HEK293T (cell line): ENCODE results near the gene INKA1.

Source experiments
- ARNT ChIP-seq: fragments of 450-650 bp; IDR thresholded peaks from 2 replicates; pipeline ENCODE4 v1.6.1; 2017; ENCODE audit warnings: mild to moderate bottlenecking
- BHLHE40 ChIP-seq: fragments of 450-650 bp; IDR thresholded peaks from 2 replicates; pipeline ENCODE4 v1.6.1; 2016; ENCODE audit warnings: mild to moderate bottlenecking, moderate library complexity, borderline replicate concordance
- CTBP1 ChIP-seq: fragments of 450-650 bp; IDR thresholded peaks from 2 replicates; pipeline ENCODE4 v1.6.1; 2016; ENCODE audit warnings: borderline replicate concordance
- ELF4 ChIP-seq: fragments of 450-650 bp; IDR thresholded peaks from 2 replicates; pipeline ENCODE4 v1.6.1; 2017; ENCODE audit warnings: antibody characterized with exemption
- FOXA1 ChIP-seq: fragments of 450-650 bp; IDR thresholded peaks from 2 replicates; pipeline ENCODE4 v1.6.1; 2016; ENCODE audit warnings: mild to moderate bottlenecking
- FOXK2 ChIP-seq: fragments of 450-650 bp; IDR thresholded peaks from 2 replicates; pipeline ENCODE4 v1.6.1; 2016; ENCODE audit warnings: mild to moderate bottlenecking
- HDGF ChIP-seq: fragments of 450-650 bp; IDR thresholded peaks from 2 replicates; pipeline ENCODE4 v1.6.1; 2017; ENCODE audit warnings: antibody characterized with exemption, borderline replicate concordance
- PKNOX1 ChIP-seq: fragments of 450-650 bp; IDR thresholded peaks from 2 replicates; pipeline ENCODE4 v1.6.1; 2016
- SP1 ChIP-seq: fragments of 450-650 bp; IDR thresholded peaks from 2 replicates; pipeline ENCODE4 v1.6.1; 2017
- ZNF384 ChIP-seq: fragments of 450-650 bp; IDR thresholded peaks from 2 replicates; pipeline ENCODE4 v1.6.1; 2016

DNA sequence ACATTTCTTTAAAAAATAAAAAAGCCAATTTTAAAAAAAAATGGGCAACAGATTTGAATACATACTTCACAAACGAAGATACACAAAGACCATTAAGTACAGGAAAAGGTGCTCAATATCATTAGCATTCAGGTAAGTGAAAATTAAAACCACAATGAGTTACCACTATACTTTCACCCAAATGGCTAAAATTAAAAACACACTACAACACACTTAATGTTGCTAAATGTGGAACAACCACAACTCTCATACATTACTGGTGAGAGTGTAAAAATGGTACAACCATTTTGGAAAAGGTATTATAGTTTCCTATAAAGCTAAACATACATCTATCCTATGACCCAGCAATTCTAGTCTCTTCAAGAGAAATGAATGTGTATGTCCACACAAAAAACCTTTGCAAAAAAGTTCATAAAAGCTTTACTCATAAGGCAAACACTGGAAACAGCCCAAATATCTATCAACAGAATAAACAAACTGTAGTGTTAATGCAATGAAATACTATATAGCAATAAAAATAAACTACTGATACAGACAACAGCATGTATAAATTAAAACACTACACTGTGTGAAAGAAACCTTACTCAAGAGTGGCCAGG is 31.6 kb upstream of the INKA1 start:
- no peak for TF ChIP-seq FOXK2
- no peak for TF ChIP-seq HDGF
- no peak for TF ChIP-seq CTBP1
- TF ChIP-seq FOXA1: no peak
- TF ChIP-seq BHLHE40: no peak
- no peak for TF ChIP-seq PKNOX1
- no peak for TF ChIP-seq ELF4
- no peak for TF ChIP-seq SP1
- no peak for TF ChIP-seq ARNT
- no peak for TF ChIP-seq ZNF384
